SK-N-MC (cell line): Measurements from ENCODE around the gene LCN9.

Experiments used
- EZH2 ChIP-seq: fragments of 200-600 bp; sonication (generic); IDR thresholded peaks from one replicate; pipeline ENCODE4 v1.6.1; 2017; ENCODE audit warnings: antibody characterized with exemption
- FOXP2 ChIP-seq: optimal IDR thresholded peaks from 2 replicates; pipeline ENCODE3; 2011; ENCODE audit warnings: mild to moderate bottlenecking, moderate library complexity; ENCODE audit not compliant: insufficient read depth; ENCODE audit errors: extremely low read length, control extremely low read depth
- POLR2AphosphoS5 ChIP-seq: IDR thresholded peaks from 2 replicates; pipeline ENCODE4 v1.6.1; 2012; ENCODE audit warnings: mild to moderate bottlenecking, low read depth, low read length, borderline replicate concordance

DNA sequence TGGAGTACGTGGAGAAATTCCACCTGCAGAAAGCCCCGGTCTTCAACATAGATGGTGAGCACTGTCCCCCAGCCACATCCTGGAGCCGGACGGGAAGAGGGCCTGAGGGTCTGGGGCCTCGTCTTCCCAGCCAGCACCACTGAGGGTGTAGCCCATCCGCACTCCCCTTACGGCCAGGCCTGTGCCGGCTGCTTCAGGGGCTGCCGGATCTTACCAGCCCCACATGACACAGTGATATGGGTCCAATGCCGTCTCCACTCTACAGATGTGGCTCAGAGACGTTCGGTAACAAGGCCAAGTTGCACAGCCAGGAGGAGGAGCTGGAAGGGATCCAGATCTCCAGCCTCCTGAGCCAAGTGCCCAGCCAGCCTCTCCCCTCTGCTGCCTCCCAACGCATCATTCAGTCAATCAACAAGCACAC lies 45.1 kb upstream of the LCN9 start:
- TF ChIP-seq POLR2AphosphoS5 (no peak), EZH2 (no peak), FOXP2 (no peak)
